WERI-Rb-1 (cell line): ENCODE measurements around the gene CLEC4F.

Source experiments
- DNase-seq: peaks from one replicate; pipeline ENCODE4 v3.0.0-alpha.2; 2020
- H3K27ac ChIP-seq: fragments of 250-450 bp; sonication (Bioruptor Pico); 2 replicates; pipeline ENCODE4 v1.5.1; 2020; ENCODE audit warnings: mild to moderate bottlenecking, moderate library complexity
- H3K27me3 ChIP-seq: fragments of 250-450 bp; sonication (Bioruptor Pico); 2 replicates; pipeline ENCODE4 v1.5.1; 2021; ENCODE audit warnings: mild to moderate bottlenecking, low read depth, moderate library complexity; ENCODE audit not compliant: insufficient read depth, severe bottlenecking
- H3K36me3 ChIP-seq: fragments of 250-450 bp; sonication (Bioruptor Pico); 2 replicates; pipeline ENCODE4 v1.5.1; 2020; ENCODE audit warnings: mild to moderate bottlenecking, moderate library complexity
- H3K4me3 ChIP-seq: 2 replicates; pipeline ENCODE4 v1.5.1; 2011; ENCODE audit warnings: low read depth, mild to moderate bottlenecking, control low read depth, low read length
- H3K9me3 ChIP-seq: fragments of 250-450 bp; sonication (Bioruptor Pico); 2 replicates; pipeline ENCODE4 v1.5.1; 2021; ENCODE audit warnings: mild to moderate bottlenecking, moderate library complexity; ENCODE audit not compliant: severe bottlenecking
- CTCF ChIP-seq: IDR thresholded peaks from 2 replicates; pipeline ENCODE4 v1.5.1; 2011; ENCODE audit warnings: low read depth, mild to moderate bottlenecking, control low read depth, inconsistent platforms, low read length

Gene CLEC4F

DNA sequence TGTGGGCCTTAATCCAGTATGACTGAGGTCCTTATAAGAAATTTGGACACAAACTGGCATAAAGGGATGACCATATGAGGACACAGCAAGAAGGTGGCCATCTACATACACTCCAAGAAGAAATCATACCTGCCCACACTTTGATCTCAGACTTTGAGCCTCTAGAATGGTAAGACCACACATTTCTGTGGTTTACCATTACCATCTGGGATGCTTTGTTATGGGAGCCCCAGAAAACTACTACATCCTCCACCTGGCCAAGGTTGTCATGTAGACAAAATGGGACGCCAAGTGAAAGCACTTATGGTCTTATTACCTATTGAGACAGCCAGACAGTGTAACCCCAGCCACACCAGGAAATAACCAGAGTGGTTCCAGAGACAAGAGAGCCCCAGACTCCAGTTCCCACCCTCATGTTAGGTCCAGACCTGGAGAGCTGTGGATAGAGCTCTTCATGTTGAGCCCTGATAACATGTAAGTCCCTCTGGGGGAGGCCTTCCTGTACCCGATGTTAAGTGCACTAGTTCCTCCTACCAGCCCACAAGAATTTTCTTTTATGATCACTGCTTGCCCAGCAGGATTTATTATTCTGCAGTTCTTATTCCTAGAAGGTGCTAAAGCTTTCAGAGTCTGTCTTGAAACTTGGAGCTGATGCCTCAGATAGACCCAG is 47.8 kb downstream of the CLEC4F start:
- no peak for TF ChIP-seq CTCF
- DNase-seq = no peak
- H3K4me3 ChIP-seq = no peak overlapping the region
- no peaks in the 10 kb centered on the region; the same call in 1 of the 2 replicates for H3K36me3 ChIP-seq
- no peak overlapping the region for H3K27ac ChIP-seq
- peaks cover 4% of the 10 kb centered on the region for H3K9me3 ChIP-seq
- H3K27me3 ChIP-seq = no peaks in the 10 kb centered on the region

GRCh38 chr2:70771446-70771845 is 49.0 kb downstream of the CLEC4F start:
- TF ChIP-seq CTCF = no peak
- no peaks in the 10 kb centered on the region for H3K27me3 ChIP-seq
- peaks cover 3% of the 10 kb centered on the region for H3K36me3 ChIP-seq
- H3K27ac ChIP-seq = no peak overlapping the region
- DNase-seq = no peak
- no peak overlapping the region for H3K4me3 ChIP-seq
- H3K9me3 ChIP-seq = peaks cover 4% of the 10 kb centered on the region

DNA sequence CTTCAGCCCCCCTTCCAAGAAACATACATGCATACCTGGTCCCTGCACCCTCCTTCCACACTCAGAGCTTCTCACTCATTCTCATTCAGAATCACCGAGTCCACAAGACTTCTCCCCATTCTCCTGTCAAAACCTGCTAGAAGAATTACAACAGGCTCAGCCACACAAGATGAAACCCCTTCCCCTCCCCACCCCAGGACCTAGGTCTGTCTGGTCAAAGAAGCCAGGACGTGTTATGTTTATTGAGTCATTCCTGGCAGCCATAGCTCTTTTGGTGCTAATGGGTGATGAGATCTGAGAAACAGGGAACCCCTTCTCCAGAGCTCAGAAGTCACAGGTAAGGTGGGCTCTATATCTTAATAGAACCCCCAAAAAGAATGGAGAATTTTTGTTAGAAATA is 50.9 kb downstream of the CLEC4F start:
- peaks cover 7% of the 10 kb centered on the region for H3K36me3 ChIP-seq
- H3K27me3 ChIP-seq = no peaks in the 10 kb centered on the region
- H3K27ac ChIP-seq = no peak overlapping the region
- H3K9me3 ChIP-seq = no peaks in the 10 kb centered on the region
- no peak overlapping the region for H3K4me3 ChIP-seq
- no peak for TF ChIP-seq CTCF
- DNase-seq = no peak

- no peaks in the 10 kb centered on the region for H3K9me3 ChIP-seq
- H3K4me3 ChIP-seq = peak overlapping the region; percentile 32
- H3K27me3 ChIP-seq = no peaks in the 10 kb centered on the region
- DNase-seq = no peak
- no peak for TF ChIP-seq CTCF
- peaks cover 7% of the 10 kb centered on the region for H3K36me3 ChIP-seq
- peak overlapping the region; percentile 19 for H3K27ac ChIP-seq
Observed at GRCh38 chr2:70768590-70769085, 51.8 kb downstream of the CLEC4F start.

DNA sequence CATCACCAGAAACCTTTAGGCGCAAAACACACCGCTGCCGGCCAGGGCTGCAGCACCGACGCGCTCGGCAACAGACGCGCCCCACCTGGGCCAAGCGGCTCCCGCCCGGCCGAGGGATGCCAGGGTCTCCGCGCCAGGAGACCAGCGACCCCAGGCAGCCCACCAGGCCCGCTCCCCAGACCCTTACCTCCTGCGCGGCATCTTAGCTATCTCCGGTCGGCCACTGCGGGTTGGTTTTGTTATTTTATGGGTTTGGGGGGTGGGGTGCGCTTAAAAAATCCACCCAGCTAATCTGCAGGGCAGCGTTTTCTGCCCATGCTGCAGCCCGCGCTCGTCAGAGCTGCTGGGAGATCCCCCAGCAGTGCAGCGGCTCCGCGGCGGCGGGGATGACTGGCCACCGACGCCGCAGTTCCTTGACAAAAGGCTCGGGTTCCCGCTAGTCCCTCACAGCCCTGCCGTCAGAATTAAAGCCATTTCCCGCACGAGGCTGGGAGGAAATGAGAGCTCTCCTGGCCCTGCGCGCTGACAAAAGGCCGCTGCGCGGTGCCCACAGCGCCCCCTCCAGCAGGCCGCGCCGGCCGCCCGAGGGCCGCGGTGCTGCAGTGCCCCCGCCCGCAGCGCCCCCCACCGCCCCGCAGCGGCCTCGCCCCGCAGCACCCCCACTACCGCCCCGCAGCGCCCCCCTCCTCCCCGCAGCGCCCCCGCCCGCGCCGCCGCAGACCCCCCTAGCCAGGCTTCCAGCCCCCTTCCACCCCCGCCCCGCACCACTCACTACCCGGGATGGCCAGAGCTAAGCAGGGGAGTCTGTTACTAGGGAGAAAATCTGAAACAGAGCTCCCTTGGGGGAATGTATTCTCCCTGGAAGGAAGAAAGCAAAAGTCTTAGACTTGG is 52.5 kb downstream of the CLEC4F start, which contains the start of gene ADD2:
ADD2 (minus strand) TSS at position 502 of the 891 bp plus-strand sequence. CDS start 61,792 bp downstream, outside the sequence.
- DNase-seq = peak; percentile 86
- TF ChIP-seq CTCF = peak; percentile 88
- peak within 1 kb of the TSS; percentile 94 for H3K27ac ChIP-seq
- peak within 1 kb of the TSS; percentile 89 for H3K4me3 ChIP-seq
- no peaks in the 10 kb centered on the region for H3K27me3 ChIP-seq
- H3K36me3 ChIP-seq = peaks cover 7% of the 10 kb centered on the region
- no peaks in the 10 kb centered on the region for H3K9me3 ChIP-seq
